ENCODE measurements around the gene ZNF10.

ZNF10 gene

GRCh38 chr12:133190176-133190575 lies 59.7 kb downstream of the ZNF10 start:
- no peak for TF ChIP-seq POU6F1 (CRISPR knock-in tag; IDR thresholded peaks at IDR 0.05; ENCODE audit: borderline replicate concordance, low read depth)
- TF ChIP-seq PPARA (CRISPR knock-in tag; IDR thresholded peaks at IDR 0.05; ENCODE audit: borderline replicate concordance): no peak
- no peak for TF ChIP-seq ZNF565 (CRISPR knock-in tag; conservative IDR thresholded peaks at IDR 0.05; ENCODE audit: low read depth)
- no peak for TF ChIP-seq ARNTL (CRISPR knock-in tag; IDR thresholded peaks at IDR 0.05; ENCODE audit: borderline replicate concordance, low read depth)
- TF ChIP-seq OSR1 (CRISPR knock-in tag; IDR thresholded peaks at IDR 0.05): no peak
- no peak for ATAC-seq

- no peak for ATAC-seq
Observed at GRCh38 chr12:133192847-133193246, 62.4 kb downstream of the ZNF10 start.

GRCh38 chr12:133201888-133202287 lies 71.5 kb downstream of the ZNF10 start:
- no peak for ATAC-seq
- TF ChIP-seq CSRNP3 (CRISPR knock-in tag; IDR thresholded peaks at IDR 0.05): no peak
- TF ChIP-seq TCF4 (CRISPR knock-in tag; IDR thresholded peaks at IDR 0.05; ENCODE audit: borderline replicate concordance): no peak
- no peak for TF ChIP-seq CSDC2 (CRISPR knock-in tag; IDR thresholded peaks at IDR 0.05)
- TF ChIP-seq ZC3H10 (CRISPR knock-in tag; IDR thresholded peaks at IDR 0.05): no peak
- TF ChIP-seq ARNTL (CRISPR knock-in tag; IDR thresholded peaks at IDR 0.05; ENCODE audit: borderline replicate concordance, low read depth): no peak
- TF ChIP-seq ZFP30 (CRISPR knock-in tag; IDR thresholded peaks at IDR 0.05): no peak
- no peak for TF ChIP-seq ZNF70 (CRISPR knock-in tag; IDR thresholded peaks at IDR 0.05)
- TF ChIP-seq GLIS3 (CRISPR knock-in tag; IDR thresholded peaks at IDR 0.05): no peak
- TF ChIP-seq ZFP3 (CRISPR knock-in tag; IDR thresholded peaks at IDR 0.05): no peak
- no peak for TF ChIP-seq POU6F1 (CRISPR knock-in tag; IDR thresholded peaks at IDR 0.05; ENCODE audit: borderline replicate concordance, low read depth)
- TF ChIP-seq PPARA (CRISPR knock-in tag; IDR thresholded peaks at IDR 0.05; ENCODE audit: borderline replicate concordance): no peak

More at GRCh38 chr12:133192847-133193246, 62.4 kb downstream of the ZNF10 start:
- TF ChIP-seq ZC3H10 (CRISPR knock-in tag; IDR thresholded peaks at IDR 0.05) (no peak), ISL1 (CRISPR knock-in tag; IDR thresholded peaks at IDR 0.05) (no peak), ESRRG (CRISPR knock-in tag; IDR thresholded peaks at IDR 0.05) (no peak), BACH2 (CRISPR knock-in tag; IDR thresholded peaks at IDR 0.05; ENCODE audit: borderline replicate concordance) (no peak), CSRNP3 (CRISPR knock-in tag; IDR thresholded peaks at IDR 0.05) (no peak), GLIS3 (CRISPR knock-in tag; IDR thresholded peaks at IDR 0.05) (no peak), ZNF70 (CRISPR knock-in tag; IDR thresholded peaks at IDR 0.05) (no peak), CSDC2 (CRISPR knock-in tag; IDR thresholded peaks at IDR 0.05) (no peak), CREB5 (CRISPR knock-in tag; IDR thresholded peaks at IDR 0.05; ENCODE audit: low read depth) (no peak), RARB (CRISPR knock-in tag; IDR thresholded peaks at IDR 0.05) (no peak), TSHZ2 (CRISPR knock-in tag; IDR thresholded peaks at IDR 0.05) (no peak), ARNTL (CRISPR knock-in tag; IDR thresholded peaks at IDR 0.05; ENCODE audit: borderline replicate concordance, low read depth) (no peak), ZNF565 (CRISPR knock-in tag; conservative IDR thresholded peaks at IDR 0.05; ENCODE audit: low read depth) (no peak), ZFP3 (CRISPR knock-in tag; IDR thresholded peaks at IDR 0.05) (no peak), PPARA (CRISPR knock-in tag; IDR thresholded peaks at IDR 0.05; ENCODE audit: borderline replicate concordance) (no peak), TCF4 (CRISPR knock-in tag; IDR thresholded peaks at IDR 0.05; ENCODE audit: borderline replicate concordance) (no peak)
